ENCODE data around the gene ADAMTS1. TPM values are rescaled to one million over a fixed set of nuclear protein-coding genes. Genes with fewer than 3 reads are reported as not detected.

Gene ADAMTS1
- total and polyA plus RNA-seq, 2 donors (not counting 1 experiment from before 2014, with no cell fraction given), result not detected

- intact Hi-C loops (cut with micrococcal nuclease), result no loop called here
- ATAC-seq (ENCODE audit: low read depth) (no peak), DNase-seq (no peak)
- Histone ChIP-seq H3K4me1 (ENCODE audit: control insufficient read depth in 2 of 2, insufficient read depth in 2 of 2, low read length in 2 of 2) (no peaks in the 10 kb centered on the region), H3K36me3 (replicated peaks in 1 of 2; ENCODE audit: control extremely low read depth in 1 of 2, control insufficient read depth in 1 of 2, extremely low read depth in 1 of 2, insufficient read depth in 2 of 2, low read length in 1 of 2) (no peaks in the 10 kb centered on the region), H3K9me3 (ENCODE audit: control extremely low read depth in 1 of 3, control insufficient read depth in 2 of 3, insufficient read depth in 1 of 3, low read length in 2 of 3) (no peaks in the 10 kb centered on the region), H2AFZ (ENCODE audit: insufficient read depth, low read depth, low read length, poor library complexity, severe bottlenecking) (no peak overlapping the region), H3K27ac (ENCODE audit: low read length in 2 of 2) (no peak overlapping the region), H3K4me3 (ENCODE audit: control extremely low read depth in 1 of 5, extremely low read depth in 1 of 5, insufficient read depth in 1 of 5, low read depth in 2 of 5, low read length in 4 of 5) (no peak overlapping the region), H3K9ac (ENCODE audit: low read length) (no peak overlapping the region), H4K20me1 (ENCODE audit: control insufficient read depth, insufficient read depth, low read length, poor library complexity, severe bottlenecking) (no peaks in the 10 kb centered on the region), H3K4me2 (replicated peaks; ENCODE audit: low read depth, low read length, poor library complexity, severe bottlenecking) (no peak overlapping the region), H3K27me3 (replicated peaks in 1 of 4; ENCODE audit: control extremely low read depth in 1 of 4, control insufficient read depth in 3 of 4, insufficient read depth in 4 of 4, low read length in 3 of 4) (no peaks in the 10 kb centered on the region), H3K79me2 (ENCODE audit: control insufficient read depth, insufficient read depth, low read length) (no peaks in the 10 kb centered on the region)
- H3K9me3 Mint-ChIP-seq (ENCODE audit: insufficient read depth), result no peaks in the 10 kb centered on the region
- H3K27ac Mint-ChIP-seq, result no peak overlapping the region
- CTCF ChIA-PET, result no interaction called here
- no peaks in the 10 kb centered on the region for H3K27me3 Mint-ChIP-seq
- no peak overlapping the region for H3K4me3 Mint-ChIP-seq
- TF ChIP-seq, protein P1, sequence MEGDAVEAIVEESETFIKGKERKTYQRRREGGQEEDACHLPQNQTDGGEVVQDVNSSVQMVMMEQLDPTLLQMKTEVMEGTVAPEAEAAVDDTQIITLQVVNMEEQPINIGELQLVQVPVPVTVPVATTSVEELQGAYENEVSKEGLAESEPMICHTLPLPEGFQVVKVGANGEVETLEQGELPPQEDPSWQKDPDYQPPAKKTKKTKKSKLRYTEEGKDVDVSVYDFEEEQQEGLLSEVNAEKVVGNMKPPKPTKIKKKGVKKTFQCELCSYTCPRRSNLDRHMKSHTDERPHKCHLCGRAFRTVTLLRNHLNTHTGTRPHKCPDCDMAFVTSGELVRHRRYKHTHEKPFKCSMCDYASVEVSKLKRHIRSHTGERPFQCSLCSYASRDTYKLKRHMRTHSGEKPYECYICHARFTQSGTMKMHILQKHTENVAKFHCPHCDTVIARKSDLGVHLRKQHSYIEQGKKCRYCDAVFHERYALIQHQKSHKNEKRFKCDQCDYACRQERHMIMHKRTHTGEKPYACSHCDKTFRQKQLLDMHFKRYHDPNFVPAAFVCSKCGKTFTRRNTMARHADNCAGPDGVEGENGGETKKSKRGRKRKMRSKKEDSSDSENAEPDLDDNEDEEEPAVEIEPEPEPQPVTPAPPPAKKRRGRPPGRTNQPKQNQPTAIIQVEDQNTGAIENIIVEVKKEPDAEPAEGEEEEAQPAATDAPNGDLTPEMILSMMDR (IDR thresholded peaks at IDR 0.05), result no peak
- TF ChIP-seq EZH2 (IDR thresholded peaks at IDR 0.05; ENCODE audit: borderline replicate concordance, insufficient read depth, low read depth, low read length, poor library complexity, severe bottlenecking), result no peak
- 95% methylated on average over 7 of the region's 10 CpGs for WGBS (ENCODE audit: insufficient coverage)
- POLR2A ChIA-PET, result no interaction called here
- H3K4me1 Mint-ChIP-seq, result no peaks in the 10 kb centered on the region
Measured at GRCh38 chr21:26797878-26798456, 47.2 kb downstream of the ADAMTS1 start.

DNA sequence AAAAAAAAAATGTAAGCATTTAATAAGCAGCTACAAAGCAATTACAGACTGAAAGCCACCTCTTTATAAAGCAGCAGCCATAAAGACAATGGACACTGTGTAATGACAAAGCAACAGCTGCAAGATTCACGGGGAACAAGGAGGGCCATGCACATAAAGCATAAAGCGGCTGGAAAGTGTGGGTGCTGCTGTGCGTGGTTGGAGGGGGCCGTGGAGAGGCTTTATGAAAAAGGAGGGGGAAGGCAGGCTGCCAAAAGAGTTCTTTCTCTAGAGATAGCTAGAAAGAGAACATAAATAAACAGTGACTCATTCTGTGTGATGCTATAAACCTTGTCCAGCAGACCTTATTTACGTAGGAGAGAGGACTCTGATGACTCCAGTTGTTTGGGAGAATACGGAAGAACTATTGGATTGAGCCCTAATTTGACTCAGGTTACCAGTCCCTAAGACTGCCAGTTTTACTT, 49.3 kb downstream of the ADAMTS1 start:
- ATAC-seq (ENCODE audit: low read depth) (no peak), DNase-seq (no peak)
- no peaks in the 10 kb centered on the region for H3K9me3 Mint-ChIP-seq (ENCODE audit: insufficient read depth)
- no peaks in the 10 kb centered on the region for H3K4me1 Mint-ChIP-seq
- Histone ChIP-seq H2AFZ (ENCODE audit: insufficient read depth, low read depth, low read length, poor library complexity, severe bottlenecking) (no peak overlapping the region), H3K36me3 (replicated peaks in 1 of 2; ENCODE audit: control extremely low read depth in 1 of 2, control insufficient read depth in 1 of 2, extremely low read depth in 1 of 2, insufficient read depth in 2 of 2, low read length in 1 of 2) (no peaks in the 10 kb centered on the region), H3K27me3 (replicated peaks in 1 of 4; ENCODE audit: control extremely low read depth in 1 of 4, control insufficient read depth in 3 of 4, insufficient read depth in 4 of 4, low read length in 3 of 4) (no peaks in the 10 kb centered on the region), H3K4me2 (replicated peaks; ENCODE audit: low read depth, low read length, poor library complexity, severe bottlenecking) (no peak overlapping the region), H3K9ac (ENCODE audit: low read length) (no peak overlapping the region), H3K79me2 (ENCODE audit: control insufficient read depth, insufficient read depth, low read length) (no peaks in the 10 kb centered on the region), H3K9me3 (ENCODE audit: control extremely low read depth in 1 of 3, control insufficient read depth in 2 of 3, insufficient read depth in 1 of 3, low read length in 2 of 3) (no peaks in the 10 kb centered on the region), H3K4me3 (ENCODE audit: control extremely low read depth in 1 of 5, extremely low read depth in 1 of 5, insufficient read depth in 1 of 5, low read depth in 2 of 5, low read length in 4 of 5) (no peak overlapping the region), H3K27ac (ENCODE audit: low read length in 2 of 2) (no peak overlapping the region), H3K4me1 (ENCODE audit: control insufficient read depth in 2 of 2, insufficient read depth in 2 of 2, low read length in 2 of 2) (no peaks in the 10 kb centered on the region), H4K20me1 (ENCODE audit: control insufficient read depth, insufficient read depth, low read length, poor library complexity, severe bottlenecking) (no peaks in the 10 kb centered on the region)
- no peak overlapping the region for H3K27ac Mint-ChIP-seq
- H3K27me3 Mint-ChIP-seq, result no peaks in the 10 kb centered on the region
- ChIA-PET CTCF (no interaction called here), POLR2A (no interaction called here)
- no peak for TF ChIP-seq EZH2 (IDR thresholded peaks at IDR 0.05; ENCODE audit: borderline replicate concordance, insufficient read depth, low read depth, low read length, poor library complexity, severe bottlenecking)
- TF ChIP-seq, protein P1 (IDR thresholded peaks at IDR 0.05), result no peak
- no peak overlapping the region for H3K4me3 Mint-ChIP-seq
- intact Hi-C loops (cut with micrococcal nuclease), result no loop called here
- WGBS (ENCODE audit: insufficient coverage), result 83% methylated on average over 4 of the region's 6 CpGs

All from B cell (primary cell).